Stromal cell of bone marrow (primary cell): ENCODE results near the gene RALGAPA1.
"Not testable (repeated sequence)": the region's sequence is repeated elsewhere in the genome, so short reads cannot be mapped to it uniquely, and the experiment has no call there.

ENCODE experiments used
- DNase-seq: peaks from one replicate; pipeline ENCODE4 v3.0.0-alpha.2; 2012; ENCODE audit warnings: low read depth

Gene RALGAPA1

DNA sequence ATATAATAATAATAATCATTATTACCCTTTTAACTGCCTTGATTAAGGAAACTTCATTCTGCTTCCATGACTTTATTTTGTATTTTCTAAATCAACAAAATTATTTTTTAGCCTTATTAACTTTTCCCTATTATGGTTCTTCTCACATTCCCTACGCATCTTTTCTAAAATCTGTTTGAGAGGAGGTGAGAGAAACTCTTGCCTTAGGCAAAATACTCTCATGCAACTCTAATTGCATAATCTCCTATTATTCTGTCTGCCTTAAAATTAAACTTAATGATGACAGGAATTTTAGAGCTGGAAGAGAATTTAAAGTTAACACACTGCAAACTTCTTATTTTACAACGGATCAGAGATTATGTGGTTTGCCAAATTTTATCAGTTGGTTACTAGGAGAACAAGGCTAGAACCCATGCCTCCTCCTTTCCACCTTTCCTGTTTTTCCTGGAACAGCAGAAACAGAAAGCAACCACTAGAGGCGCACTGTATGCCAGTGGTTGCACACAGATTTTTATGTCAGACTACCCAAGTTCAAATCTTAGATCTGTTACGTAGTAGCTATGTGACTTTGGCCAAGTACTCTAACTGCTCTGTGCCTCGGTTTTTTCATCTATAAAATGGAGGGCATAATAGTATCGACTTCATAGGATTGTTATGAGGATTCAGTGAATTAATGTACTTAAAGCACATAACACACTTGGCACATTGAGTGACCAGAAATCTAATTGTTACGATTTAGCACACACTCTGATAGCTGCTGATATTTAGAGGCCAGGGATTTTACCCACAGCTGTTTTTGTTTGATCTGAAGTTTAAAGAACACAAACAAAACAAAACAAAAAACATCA lies 12.7 kb upstream of the RALGAPA1 start:
- peak; percentile 13 for DNase-seq

DNA sequence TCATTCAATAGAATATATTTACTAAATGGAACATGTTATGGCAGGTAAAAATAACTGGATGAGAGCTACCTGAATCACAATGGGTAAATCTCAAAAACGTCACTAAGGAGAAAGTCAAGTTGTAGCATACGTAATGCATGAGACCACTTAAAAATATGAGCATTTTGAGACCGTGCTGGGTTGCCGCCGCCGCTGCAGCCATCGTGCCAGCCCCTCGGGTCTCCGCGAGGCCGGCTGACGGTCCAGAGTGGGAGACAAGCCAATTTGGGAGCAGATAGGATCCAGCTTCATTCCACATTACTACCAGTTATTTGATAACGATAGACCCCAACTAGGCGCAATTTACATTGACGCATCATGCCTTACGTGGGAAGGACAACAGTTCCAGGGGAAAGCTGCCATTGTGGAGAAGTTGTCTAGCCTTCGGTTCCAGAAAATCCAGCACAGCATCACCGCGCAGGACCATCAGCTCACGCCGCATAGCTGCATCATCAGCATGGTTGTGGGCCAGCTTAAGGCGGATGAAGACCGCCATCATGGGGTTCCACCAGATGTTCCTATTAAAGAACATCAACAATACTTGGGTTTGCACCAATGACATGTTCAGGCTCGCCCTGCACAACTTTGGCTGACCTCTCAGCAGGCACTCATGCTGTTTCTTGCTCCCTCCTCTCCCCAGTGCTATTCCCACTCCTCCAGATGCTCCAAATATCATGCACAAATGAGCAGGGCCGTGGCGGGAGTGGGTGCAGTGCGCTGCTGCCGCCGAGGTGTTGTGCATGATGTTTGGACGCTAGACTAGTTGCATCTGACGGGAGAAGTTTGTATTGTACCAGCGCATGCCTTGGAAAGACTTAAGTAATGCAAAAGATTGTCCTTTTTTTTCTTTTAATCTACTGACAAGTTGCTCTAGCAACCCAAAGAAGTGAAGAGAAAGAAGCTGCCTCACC lies 10.8 kb upstream of the RALGAPA1 start:
- DNase-seq: no peak

DNA sequence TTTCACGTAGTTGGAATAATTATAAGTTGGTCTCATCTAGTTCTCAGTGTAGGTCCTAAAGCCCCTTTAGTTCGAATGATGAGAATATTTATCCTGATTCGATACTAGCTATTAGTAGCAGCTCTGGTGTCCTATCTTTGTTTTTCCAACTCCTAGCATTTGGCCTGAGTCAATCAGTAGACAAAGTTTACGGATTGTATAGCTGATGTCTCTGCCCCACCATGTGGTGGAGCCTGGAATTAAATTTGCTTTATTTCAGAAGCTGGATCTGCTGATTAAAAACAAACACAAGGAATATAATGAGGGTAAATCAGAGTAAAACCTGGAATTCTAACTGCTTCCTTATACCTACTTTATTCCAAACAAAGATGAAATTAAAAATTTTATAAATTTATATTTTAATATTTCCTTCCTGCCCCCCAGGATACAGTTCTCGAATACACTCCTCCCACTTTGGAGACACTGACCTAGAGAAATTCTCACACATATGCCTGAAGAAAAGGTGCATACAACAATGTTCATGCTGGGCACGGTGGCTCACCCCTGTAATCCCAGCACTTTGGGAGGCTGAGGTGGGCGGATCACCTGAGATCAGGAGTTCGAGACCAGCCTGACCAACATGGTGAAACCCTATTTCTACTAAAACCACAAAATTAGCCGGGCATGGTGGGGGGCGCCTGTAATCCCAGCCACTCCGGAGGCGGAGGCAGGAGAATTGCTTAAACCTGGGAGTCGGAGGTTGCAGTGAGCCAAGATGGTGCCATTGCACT lies 9.4 kb upstream of the RALGAPA1 start:
- peak; percentile 27 for DNase-seq

DNA sequence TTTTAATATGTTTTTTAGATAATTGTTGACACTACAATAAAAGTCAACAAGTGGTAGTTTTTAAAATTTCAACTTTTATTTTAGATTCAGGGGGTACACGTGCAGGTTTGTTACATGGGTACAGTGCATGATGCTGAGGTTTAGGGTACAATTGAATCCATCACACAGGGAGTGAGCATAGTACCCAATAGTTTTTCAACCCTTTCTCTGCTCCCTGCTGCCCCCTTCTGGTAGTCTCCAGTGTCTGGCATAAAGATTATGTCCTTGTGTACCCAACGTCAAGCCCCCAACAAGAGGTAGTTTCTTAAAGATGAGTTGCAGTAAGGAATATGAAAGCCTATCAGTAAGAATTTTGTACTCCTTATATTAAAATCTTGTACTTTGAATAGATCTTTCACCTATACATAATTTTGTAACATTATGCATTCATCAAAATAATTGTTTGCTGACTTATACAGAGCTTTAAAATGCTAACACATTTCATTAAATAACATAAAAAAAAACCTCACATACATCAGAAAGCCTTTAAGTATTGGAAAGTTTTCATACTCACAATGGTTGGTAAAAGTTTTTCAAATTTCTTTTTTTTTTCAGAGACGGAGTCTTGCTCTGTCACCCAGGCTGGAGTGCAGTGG lies 5.4 kb upstream of the RALGAPA1 start:
- peak; percentile 22 for DNase-seq

DNA sequence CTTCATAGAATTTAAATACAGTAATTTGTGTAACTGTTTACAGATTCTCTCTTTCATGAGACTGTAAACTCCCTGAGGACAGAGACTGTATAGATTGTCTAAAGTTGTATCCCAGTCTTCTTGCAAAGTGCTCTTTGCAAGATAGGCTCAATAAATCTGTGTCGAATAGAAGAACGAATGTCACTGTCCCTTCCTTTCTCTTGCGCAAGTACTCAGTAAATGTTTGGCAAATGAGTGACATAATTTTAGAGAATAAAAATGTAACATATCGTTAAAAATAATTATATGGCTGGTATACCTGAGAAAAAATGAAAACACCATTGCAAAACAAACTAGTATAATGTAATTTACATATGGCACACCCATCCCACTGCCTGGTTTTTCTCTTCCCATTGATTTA lies 1.9 kb upstream of the RALGAPA1 start:
- no peak for DNase-seq

DNA sequence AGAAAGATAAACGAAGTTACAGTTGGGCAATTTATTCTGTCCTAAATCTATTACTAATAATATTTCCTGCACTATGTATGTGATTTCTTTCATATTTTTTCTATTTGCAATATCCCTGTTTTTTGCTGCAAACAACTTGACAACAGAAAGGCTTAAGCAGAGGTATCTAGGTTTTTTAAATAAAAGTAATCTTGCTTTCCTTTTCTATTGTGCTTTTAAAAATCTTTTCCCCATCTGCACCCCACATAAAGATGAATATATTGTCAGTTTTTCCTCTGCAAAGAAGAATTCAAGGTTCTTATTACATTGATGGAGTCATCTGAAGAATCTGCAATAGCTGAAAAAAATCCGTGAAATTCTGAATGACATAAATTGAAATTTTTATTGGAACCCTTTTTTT lies 502 bp upstream of the RALGAPA1 start:
- no peak for DNase-seq

DNA sequence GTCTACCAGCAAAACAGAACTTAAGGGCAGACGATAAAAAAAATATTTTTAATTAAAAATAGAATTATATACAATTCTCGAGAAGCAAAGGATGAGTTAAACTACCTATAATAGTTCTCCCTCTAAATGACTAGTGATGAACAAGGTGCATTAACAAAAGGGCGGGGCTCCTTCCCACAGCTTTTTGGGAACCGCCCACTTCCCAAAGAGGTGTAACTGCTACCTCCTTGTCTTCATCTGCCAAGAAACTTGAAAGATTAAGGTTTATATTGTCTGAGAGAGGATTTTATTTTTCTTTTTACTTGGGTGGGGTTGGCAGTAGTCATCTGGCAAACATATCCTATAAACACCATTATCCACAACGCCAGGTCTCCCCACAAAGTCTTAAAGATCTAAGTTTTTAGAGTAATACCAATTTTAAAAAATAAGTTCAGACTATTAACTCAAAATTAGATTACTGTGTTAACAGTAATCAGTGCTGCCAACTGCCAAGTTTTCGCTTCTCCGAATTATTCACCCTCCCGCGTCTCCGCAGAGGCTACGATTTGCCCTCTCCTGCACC lies 938 bp downstream of the RALGAPA1 start:
- DNase-seq: no peak

DNA sequence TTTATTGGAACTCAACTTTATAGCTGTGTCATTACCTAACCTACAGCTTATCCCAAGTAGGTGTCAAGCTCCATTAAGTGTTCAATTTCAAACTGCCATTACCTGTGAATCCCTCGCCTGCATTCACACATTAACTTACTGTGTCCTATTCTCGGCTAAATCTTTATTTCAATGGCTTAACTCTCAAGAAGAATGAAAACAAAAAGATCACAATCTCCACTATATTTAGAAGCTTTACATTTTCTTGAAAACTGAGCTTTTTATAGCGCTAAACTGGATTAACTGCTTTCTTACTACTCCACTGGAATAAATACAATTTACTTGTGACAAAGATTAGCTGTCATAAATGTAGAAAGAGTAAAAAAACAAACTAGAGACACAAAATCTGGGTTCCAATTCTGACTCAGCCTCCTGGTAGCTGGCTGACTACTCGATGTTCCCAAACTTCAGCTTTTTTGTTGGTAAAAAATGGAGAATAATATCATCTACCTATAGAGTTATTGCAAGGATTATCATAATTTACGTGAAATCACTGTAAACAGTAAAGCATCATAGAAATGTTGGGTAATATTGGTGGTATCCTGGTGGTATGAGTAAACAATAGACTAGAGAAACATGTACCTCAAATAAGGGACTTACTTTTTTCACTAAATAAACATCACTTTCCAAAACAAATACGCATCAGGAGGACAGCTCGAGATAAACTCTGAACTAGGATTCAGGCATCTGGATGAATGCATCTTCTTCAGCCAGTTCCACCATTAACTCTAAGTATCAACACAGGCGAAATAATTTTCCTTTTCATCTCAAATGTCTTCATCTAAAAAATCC lies 1.7 kb downstream of the RALGAPA1 start:
- no peak for DNase-seq

DNA sequence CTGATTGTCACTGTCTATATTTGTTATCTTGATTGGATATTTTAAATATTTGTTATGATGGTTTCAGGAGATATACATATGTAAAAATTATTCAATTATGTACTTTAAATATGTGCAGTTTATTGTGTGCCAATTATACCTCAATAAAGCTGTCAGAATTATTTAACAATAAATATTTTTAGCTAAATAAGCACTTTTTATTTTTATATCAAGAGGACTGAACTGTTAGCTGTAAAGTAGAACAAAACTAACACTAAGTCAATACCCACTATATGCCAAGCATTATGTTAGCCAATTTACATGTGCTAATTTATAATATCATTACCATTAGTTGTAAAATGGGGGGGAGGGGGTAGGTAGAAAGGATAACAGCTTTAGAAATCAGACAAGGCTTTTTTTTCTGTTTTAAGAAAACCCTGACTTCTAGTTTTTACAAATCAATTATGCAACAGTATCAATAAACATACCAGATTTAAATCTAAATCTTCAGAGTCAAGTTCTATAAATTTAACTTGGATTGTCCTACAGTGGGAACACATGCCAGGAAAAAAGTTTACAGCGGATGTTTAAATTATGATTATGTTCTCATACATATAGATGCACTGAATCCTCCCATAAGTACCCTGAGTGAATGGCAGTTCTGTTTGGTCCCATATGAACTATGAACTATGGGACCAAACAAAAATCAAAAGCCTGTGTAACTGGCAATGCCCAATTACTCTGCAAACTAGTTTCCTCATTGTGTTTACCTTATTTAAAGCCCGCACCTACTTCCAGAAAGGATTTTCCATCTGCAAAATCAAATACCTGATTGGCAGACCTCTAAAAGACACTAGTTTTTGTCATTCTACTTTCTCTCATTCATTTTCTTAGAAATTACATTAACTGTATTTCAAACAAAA lies 2.8 kb downstream of the RALGAPA1 start:
- DNase-seq: no peak

DNA sequence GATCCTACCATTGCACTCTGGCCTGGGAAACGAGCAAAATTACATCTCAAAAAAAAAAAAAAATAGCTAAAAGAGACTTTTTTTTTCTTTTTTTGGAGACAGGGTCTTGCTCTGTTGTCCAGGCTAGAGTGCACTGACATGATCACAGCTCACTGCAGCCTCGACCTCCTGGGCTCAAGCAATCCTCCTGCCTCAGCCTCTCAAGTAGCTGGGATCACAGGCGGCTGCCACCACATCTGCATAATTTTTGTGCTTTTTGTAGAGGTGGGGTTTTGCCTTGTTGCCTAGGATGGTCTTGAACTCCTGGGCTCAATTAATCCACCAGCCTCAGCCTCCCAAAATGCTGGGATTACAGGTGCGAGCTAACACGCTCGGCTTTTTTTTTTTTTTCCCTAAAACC lies 11.3 kb downstream of the RALGAPA1 start:
- DNase-seq: no peak

DNA sequence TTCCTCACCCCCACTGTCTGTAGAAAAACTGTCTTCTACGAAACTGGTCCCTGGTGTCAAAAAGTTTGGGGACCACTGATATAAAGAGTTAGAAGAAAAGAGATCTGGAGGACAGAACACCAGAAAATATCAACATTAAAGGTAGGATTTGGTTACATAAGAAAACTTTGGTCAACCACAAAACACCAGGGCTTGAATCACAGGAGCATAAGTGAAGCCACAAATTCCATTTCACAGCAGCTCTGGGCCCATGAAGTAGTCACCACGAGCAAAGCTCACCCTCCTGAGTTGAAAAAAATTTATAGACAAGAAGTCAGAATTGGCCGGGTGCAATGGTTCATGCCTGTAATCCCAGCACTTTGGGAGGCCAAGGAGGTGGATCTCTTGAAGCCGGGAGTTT lies 19.4 kb downstream of the RALGAPA1 start:
- peak; percentile 10 for DNase-seq

DNA sequence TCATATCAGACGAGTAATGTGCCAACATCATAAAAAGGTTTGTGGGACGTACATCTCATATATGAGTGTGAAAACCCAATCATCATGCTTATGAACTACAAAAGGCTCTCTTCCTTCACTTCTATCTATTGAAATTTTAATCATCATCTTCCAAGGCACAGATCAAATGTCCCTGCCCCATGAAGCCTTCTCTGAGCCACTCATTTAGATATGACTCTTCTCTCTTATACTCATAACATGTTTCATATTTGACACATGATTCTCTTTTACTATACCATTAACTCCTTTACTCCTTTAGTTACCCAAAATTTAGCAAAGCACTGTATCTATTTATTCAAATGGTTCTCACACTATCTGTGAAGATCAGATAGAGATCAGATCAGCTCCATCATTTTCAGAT lies 22.2 kb downstream of the RALGAPA1 start:
- DNase-seq: no peak

DNA sequence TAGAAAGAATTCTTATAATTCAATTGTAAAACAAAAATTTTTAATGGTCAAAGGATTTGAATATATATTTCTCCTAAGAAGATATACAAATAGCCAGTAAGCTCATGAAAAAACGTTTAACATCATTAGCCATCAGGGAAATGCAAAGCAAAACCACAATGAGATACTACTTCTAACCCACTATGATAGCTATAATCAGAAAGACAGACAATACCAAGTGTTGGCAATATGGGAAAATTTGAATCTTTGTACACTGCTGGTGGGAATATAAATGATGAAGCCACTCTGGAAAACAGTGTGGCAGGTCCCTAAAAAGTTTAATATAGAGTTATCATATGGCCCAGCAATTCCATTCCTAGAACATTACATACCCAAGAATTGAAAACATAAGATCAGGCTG lies 25.4 kb downstream of the RALGAPA1 start:
- no peak for DNase-seq

DNA sequence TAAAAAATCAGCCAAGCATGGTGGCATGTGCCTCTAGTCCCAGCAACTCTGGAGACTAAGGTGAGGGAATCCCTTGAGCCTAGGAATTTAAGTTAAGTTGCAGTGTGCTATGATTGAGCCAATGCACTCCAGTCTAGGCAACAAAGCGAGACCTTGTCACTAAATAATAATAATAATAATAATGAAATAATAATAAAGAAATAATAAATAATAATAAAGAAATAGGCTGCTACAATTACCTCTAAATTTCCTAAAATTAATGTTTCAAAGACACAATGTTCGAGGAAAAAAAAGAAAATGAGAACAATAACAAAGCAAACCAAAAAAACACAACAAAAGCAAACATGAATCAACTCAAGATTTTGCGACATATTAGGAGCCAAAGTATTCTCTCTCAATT lies 29.7 kb downstream of the RALGAPA1 start:
- no peak for DNase-seq

DNA sequence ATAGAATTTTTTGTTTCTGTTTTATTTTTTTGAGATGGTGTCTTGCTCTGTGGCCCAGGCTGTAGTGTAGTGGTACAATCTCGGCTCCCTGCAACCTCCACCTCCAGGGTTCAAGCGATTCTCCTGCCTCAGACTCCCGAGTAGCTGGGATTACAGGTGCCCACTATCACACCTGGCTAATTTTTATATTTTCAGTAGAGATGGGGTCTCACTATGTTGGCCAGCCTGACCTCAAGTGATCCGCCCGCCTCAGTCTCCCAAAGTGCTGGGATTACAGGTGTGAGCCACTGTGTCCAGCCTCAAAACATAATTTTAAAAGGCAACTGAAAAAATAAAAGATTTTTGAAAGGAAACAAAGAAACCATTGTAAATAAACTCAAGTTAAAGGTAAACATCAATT lies 31.5 kb downstream of the RALGAPA1 start:
- not testable (repeated sequence) for DNase-seq

DNA sequence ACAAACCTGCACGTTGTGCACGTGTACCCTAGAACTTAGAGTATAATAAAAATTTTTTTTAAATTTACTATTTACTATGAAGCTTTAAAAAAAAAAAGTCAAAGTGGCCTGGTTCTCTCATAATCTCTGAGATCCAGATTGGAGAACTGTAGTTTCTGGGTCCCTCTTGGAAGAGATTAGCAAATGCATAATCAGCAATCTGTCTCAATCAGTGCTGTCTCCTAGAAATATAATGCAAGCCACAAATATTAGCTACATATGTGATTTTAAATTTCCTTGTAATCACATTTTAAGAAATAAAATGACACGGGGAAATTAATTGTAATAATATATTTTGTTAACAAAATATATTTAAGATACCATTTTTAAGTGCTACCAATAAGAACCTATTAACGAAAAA lies 32.3 kb downstream of the RALGAPA1 start:
- no peak for DNase-seq

DNA sequence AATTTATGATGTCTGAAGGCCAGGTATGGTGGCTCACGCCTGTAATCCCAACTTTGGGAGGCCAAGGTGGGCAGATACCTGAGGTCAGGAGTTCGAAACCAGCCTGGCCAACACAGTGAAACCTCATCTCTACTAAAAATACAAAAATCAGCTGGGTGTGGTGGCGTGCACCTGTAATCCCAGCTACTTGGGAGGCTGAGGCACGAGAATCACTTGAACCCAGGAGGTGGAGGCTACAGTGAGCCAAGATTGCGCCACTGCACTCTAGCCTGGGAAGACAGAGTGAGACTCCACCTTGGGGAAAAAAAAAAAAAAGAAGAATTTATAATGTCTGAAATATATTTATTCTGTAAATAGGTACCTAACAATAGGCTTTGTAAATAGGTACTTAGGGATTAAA lies 33.0 kb downstream of the RALGAPA1 start:
- DNase-seq: not testable (repeated sequence)

DNA sequence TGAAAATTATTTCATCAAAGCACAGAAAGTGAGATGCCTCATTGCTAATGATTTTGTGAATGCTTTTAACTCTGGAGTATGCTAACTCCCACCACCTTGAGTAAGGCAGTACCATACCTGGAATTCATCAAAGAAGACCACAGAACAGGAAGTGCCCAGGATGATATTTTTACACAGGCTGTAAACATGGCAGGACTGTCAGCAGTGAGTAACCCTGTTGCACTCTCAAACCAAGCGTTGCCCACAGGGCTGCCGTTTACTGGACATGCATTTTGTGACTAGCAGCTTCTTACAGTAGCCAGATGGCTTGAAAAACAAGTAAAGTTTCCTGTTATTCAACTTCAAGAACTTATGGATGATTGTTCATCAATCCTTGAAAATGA lies 42.4 kb downstream of the RALGAPA1 start:
- DNase-seq: no peak

DNA sequence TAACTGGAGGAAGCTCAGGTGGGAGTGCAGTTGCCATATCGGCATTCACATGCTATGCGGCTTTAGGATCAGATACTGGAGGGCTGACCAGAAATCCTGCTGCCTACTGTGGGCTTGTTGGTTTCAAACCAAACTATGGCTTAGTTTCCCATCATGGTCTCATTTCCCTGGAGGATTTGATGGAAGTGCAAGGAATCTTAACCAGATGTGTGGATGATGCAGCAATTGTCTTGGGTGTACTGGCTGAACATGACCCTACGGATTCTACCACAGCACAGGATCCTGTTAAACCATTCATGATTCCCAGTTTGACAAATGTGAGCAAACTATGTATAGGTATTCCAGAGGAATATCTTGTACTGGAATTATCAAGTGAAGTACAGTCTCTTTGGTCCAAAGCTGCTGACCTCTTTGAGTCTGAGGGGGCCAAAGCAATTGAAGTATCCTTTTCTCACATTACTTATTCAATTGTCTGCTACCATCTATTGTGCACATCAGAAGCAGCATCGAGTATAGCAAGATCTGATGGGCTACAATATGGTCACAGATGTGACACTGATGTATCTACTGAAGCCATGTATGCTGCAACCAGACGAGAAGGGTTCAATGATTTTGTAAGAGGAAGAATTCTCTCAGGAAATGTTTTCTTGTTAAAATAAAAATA lies 42.9 kb downstream of the RALGAPA1 start:
- no peak for DNase-seq
